HG03064 (cell line): ENCODE results near the gene C7orf33.

Experiments used
- ATAC-seq: cut with Tn5 transposase; IDR thresholded peaks from one replicate; pipeline ENCODE4 v1.9.1; 2021; ENCODE audit warnings: low read depth; ENCODE audit not compliant: unreplicated experiment

C7orf33 gene

DNA sequence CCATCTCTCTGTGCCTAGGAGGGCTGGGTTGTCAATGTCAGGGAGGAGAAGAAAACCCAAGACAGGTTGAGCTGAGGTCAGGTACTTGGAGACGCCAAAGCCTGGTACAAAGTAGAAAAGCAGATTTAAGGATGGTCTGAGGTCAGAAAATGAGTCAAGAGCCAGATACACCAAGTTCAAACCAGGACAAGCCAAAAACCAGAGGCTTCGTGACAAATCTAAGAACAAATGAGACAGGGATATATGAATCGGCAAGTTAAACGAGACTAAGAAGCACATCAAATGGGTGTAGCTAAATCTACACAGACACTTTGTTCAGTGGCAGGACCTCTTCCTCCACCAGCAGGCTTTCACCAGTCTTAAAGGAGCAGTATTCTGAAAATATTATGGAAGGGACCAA lies 34.2 kb downstream of the C7orf33 start:
- ATAC-seq: no peak

DNA sequence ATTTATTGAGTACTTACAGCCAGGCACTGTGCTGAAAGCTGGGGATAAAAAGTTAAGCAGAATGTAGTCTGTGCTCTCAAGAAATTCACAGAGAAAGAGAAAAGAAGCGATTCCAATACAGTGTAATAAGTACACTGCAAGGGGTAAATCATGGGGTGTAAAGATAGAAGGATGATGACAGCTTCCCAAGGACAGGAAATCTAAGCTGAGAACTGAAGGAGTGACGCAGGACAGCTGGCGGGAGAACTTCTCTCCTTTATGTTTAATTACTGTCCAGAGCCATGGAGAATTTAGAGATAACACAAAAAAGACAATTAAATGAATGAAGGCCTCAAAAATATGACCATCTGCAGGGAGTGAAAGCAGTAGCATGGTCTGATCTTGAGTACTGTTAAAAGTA lies 34.8 kb downstream of the C7orf33 start:
- ATAC-seq: no peak

DNA sequence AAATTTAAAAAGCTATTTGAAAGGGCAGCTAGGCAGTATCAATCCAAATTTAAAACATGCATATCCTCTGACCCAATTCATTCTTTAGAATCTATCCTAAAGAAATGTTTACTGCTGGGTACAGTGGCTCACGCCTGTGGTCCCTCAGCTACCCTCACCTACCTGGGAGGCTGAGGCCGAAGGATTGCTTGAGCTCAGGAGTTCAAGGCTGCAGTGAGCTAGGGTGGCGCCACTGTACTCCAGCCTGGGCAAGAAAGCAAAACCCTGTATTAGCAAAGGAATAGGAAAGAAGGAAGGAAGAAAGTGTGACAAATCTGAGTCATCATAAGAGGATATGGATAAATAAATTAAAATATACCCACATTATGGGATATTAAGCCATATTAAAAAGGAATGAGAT lies 36.3 kb downstream of the C7orf33 start:
- ATAC-seq: no peak

DNA sequence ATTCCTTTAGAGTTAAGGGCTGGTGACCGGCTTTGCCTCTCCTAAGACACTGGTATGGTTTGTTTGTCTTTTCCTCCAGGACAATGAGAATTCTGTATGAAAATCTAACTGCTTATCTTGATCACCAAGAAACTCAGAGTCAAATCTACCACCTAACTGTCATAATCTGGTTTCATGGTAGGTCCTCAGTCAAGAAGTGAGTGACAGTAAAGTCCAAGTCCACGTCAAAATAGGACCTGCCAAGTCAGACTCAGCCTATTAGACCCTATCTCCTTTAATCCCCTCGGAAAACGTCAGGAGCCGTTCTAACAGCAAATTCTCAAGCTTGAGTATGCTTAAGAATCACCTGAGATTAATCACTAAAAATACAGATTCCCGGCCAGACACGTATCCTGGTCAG lies 37.4 kb downstream of the C7orf33 start:
- no peak for ATAC-seq

DNA sequence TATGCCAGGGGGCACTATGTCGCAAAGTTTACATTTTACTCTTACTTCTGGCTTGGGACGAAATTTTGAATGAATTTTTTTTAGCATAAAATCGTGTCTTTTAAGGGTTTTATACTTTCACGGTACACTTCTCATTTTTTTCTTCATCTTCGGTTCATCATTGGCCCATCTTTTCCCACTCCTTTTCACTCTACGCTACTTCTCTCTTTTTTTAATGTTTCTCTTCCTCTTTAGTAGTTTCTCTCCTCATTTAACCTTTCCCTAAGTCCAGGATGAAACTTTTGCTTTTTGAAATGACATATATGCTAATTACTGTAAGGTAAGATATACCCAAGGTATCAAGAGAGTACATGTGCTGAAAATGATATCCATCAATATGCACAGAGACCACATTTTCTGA lies 39.5 kb downstream of the C7orf33 start:
- no peak for ATAC-seq

DNA sequence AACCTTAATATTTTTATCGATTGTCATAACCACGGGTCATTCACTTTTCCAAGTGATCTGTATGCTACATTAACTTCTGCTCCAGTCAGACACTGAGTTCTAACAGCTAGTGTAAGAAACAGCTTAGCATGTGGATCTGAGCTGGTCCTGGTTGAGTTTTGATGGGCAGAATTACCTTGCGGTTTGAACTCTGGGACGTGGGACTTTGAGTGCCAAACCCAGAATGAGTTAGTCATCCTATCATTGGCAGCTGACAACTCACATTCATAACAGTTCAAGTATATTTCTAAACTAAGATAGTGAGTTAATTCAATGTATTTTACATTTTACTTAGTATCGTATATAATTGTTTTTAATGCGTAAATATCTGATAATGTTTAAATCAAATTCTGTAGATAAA lies 43.2 kb downstream of the C7orf33 start:
- no peak for ATAC-seq

DNA sequence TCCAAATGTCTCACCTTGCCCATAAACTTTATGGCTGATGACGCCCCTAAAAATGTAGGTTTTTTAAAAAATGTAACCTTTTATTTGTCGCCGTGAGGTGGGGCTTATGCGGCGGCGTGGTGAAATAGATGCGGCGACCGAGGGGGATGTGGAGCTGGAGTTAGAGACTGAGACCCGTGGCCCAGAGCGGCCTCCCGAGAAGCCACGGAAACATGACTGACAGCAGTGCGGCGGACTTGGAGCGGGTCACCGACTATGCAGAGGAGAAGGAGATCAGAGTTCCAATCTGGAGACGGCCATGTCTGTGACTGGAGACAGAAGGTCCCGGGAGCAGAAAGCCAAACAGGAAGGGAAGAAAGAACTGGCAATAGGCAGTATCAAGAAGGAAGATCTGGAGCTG lies 46.5 kb downstream of the C7orf33 start:
- ATAC-seq: no peak

DNA sequence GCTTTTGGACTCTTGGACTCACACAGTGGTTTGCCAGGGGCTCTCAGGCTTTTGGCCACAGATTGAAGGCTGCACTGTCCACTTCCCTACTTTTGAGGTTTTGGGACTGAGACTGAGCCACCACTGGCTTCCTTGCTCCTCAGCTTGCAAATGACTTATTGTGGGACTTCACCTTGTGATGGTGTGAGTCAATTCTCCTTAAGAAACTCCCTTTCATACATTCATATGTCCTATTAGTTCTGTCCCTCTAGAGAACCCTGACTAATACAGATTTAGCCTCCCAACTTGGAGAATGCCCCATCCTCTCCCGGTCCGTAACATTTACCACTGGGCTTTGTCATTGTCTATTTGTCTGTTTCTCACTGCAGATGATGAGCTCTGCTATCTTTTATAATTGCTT lies 55.3 kb downstream of the C7orf33 start:
- no peak for ATAC-seq

DNA sequence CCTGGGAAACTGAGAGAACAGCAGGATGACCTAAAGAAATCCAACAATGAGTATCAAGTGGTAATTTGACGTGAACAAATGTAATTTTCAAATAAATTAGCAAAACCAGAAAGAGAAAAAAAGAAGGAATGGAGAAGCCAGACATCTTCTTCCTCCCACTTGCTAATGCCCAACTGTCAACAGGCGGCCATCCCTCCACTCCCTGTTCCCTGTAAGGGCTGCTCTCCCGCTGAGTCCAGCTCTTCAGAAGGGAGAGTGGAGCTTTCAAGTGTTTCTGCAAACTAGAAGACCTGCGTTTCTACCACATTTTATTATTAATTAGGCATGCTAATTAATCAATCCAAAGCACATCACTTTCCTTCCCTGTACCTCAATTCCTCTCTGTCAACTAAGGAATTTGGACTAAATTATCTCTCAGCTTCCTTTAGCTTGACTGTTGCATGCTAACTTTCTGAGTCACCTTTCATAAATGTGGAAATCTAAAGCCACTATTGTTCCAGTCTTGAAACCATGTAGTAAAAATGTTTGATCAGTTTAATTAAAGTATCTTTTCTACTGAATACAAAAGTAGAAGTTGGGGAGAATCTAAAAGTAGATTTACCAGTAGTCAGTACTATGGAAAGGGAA lies 59.8 kb downstream of the C7orf33 start:
- ATAC-seq: no peak

DNA sequence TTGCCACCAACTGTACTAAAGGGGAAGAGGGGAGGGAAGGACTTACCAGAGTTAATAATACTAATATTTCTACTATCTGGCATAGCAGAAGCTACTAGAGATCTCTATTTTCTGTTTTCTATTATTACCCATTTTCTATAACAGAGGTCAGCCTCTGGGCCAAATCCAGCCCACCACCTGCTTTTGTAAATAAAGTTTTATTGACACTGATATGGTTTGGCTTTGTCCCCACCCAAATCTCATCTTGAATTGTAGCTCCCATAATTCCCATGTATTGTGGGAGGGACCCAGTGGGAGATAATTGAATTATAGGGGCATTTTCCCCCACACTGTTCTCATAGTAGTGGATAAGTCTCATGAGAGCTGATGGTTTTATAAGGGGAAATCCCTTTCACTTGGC lies 62.2 kb downstream of the C7orf33 start:
- ATAC-seq: no peak

DNA sequence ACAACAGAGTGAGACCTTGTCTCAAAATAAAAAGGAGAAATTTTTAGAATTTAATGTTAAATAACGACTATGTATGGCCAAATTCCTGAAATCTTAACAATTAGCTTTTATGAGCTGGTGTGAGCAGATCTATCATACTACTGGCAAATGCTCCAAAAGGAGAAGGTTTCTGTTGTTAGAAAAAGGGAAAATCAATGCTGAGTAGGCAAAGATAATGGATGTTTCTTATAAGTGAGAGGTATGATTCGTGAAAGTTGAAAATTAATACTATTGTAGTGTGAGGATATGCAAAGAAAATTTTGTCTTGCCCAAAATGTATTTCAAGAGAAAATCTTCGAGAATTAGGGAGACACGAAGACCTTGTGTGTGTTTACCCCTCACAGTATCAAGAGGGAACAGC lies 67.4 kb downstream of the C7orf33 start:
- no peak for ATAC-seq

DNA sequence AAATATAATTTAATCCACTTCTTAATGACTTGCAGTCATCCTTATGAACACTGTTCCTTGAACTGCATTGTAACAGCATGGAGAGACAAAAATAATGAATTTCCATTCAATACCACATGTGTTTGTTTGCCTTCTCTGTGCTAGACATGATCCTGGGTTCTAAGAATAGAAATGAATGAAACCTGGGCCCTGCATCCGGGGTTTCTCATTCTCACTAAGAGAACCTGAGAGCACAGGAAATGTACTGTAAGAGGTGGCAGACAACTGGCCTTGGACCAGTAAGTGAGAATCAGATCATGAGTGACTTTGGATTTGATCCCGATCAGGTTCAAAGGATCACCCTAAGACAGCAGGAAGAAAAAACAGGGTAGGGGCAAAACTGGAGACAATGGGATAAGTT lies 70.9 kb downstream of the C7orf33 start:
- no peak for ATAC-seq

DNA sequence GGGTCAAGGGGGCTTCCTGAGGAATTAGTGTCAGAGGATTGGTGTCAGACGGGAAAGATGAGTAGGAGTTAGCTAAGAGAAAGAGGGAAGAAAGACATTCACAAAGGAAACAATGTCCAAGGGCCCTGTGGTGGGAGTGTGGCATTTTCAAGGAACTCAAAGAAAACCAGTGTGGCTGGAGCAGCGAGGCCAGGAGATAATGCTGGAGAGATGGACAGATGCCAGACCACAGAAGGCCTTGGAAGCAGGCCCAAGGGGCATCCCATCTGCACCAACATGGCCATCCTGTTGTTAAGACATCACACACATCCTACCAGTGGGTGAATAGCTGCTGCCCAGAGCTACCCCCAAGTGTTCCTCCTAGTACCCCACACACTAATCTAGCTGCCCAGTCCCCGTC lies 72.1 kb downstream of the C7orf33 start:
- no peak for ATAC-seq

DNA sequence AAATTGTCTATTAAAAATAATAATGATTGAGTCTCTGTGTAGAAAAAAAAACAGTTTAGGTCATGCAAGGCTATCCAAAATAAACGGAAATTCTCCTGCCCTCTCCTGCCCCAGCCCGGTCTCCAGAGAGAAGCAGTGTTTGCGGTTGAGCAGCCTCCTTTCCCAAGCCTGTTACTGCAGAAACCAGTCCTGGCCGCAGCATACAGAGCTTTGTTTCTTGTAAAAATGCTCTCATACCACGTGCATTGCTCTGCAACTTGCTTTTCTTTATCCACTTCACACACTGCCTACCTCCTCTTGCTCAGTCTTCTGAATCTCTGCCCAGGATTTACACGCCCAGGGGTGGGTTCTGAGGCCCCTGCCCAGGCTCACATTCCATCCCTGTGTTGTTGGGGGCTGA lies 73.8 kb downstream of the C7orf33 start:
- no peak for ATAC-seq

DNA sequence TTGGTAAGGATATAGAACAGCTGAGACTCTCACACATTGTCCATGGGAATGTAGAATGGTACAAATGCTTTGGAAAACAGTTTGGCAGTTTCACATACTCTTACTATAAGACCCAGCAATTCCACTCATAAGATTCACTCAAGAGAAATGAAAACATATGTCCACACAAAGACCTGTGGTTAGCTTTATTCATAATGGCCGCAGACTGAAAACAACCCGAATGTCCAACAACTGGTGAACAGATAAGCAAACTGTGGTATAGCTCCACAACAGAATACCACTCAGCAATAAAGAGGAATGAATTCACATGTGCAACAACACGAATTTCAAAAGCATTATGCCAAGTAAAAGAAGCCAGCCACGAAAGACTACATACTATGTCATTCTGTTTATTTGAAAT lies 74.7 kb downstream of the C7orf33 start:
- no peak for ATAC-seq
